ENCODE results near the gene PSMD1.

GRCh38 chr2:231184319-231184718 is 127.7 kb downstream of the PSMD1 start:
- no peak for TF ChIP-seq EZH2 (IDR thresholded peaks at IDR 0.05)
- no peak for TF ChIP-seq CTCF (IDR thresholded peaks at IDR 0.05)

Measured in neural progenitor cell (in vitro differentiated cells).